GM12873 (cell line): ENCODE data around the gene RTP5.

ENCODE experiments used
- CTCF ChIP-seq: IDR thresholded peaks from 2 replicates; pipeline ENCODE4 v1.5.1; 2012; ENCODE audit warnings: low read depth, mild to moderate bottlenecking, moderate library complexity, low read length, control low read depth; ENCODE audit not compliant: insufficient read depth; ENCODE audit errors: missing control alignments

The RTP5 gene

DNA sequence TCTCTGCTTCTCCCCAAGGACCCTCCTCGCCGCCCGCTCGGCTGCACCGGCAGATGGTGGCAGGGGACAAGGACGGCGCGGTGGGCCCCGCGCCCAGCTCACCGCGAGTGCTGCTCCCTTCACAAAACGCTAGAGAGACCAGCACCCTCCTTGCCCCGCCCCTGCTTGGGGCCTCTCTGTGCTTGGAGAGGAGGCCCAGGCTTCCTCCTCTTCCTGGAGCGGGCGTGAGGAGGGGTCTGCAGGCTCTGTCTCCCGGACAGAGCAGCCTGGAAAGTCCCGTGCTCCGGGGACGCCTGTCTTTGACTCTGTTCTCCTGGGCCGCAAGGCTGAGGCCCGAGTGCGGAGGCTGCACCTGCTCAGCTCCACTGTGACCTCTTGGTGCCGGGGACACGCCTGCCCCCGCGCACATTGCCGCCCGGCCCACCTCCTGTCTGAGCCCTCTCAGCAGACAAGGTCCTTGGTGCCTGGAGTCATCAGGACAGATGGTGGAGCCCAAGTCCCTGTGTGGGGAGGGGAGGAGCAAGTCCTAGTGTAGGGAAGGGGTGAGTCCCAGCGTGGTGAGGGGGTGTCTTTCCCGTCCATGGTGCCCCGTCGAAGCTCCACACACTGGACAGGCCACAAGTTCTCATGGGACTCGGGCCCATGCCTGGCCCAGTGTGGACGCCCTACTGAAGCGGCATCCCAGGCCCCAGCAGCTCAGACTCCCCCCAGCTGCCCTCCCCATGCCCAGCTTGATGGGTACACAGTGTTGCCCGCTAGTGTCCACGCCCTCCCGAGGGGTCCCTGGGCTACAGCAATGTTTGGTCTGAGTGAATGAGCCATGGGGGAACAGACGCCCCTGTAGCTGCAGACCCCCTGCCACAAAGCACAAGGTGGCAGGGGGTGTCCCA lies 33.8 kb downstream of the RTP5 start:
- TF ChIP-seq CTCF, result no peak

DNA sequence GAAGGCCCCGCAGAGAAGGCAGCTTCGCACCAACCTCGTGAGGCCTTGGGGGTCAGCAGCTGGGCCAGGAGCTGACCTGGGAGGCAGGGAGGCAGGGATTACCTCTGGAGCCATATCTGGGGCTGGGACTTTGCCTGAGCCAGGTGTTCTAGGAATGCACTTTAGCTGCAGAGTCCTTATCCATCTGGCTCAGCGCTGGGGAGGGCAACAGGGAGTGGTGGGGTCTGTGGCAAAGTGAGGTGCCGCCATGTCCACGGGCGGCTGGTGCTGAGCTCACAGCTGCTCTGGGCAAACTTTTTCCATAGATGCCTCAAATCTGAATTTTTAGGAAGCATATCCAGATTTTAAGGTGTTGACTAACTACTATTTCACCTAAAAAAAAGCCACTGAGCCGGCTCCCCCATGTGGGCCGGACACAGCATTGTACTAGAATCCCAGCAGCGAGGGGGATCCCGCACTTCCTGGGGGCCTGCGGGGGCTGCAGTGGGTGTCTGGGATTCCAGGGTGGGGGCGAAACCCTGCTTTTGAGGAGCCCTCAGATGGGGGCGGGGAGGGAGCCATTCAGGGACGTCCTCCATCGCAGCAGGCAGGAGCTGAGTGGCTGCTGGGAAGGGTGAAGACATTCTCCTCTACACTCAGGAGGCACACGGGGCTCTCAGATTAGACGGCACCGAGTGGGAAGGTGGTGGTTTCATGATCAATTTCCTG lies 34.6 kb downstream of the RTP5 start:
- TF ChIP-seq CTCF, result no peak

DNA sequence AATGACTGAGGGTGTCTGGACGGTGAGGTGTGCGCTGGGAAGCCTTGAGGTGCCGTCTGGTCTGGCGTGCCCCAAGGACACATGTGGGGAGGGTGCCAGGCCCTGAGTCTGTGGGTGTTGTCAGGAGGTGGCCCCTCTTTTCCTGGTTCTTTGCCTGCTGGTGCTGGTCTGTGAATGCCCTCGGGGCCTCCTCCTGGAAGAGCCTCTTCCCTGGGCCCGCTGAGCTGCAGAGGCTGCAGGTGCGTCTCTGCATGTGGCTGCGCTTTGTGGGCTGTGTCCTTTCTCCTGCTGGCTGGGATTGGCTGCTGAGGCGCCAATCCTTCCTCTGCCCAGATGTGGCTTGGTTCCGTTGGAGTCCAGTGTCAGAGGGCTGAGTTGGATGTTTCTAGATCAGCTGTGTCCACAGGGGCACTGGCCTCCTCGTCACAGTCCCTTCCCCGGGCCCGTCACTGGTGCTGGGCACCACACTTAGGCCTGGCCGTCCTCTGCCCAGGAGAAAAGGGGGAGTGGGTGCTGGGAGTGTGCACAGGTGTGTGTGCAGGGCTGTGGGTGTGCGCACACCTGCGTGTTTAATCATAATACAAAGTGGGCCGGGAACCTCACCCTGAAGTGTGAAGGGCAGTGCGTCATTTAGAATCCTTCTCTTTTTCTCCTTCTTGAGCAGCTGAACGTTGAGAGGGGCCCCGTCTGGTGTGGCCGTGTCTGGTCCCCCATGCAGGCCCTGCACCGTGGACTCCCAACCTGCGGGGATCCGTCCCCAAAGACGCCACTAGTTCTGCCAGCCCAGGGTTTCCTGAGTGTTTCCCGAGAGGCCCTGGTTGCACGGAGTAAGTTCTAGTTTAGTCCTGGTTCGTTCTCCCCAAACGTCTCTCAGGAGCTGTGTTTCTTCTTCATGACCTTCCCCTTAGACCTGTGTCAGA lies 35.5 kb downstream of the RTP5 start:
- no peak for TF ChIP-seq CTCF

- no peak for TF ChIP-seq CTCF
Measured at GRCh38 chr2:241905716-241906377, 36.3 kb downstream of the RTP5 start.

- TF ChIP-seq CTCF, result no peak
Measured at GRCh38 chr2:241906826-241907570, 37.5 kb downstream of the RTP5 start.

- no peak for TF ChIP-seq CTCF
Measured at GRCh38 chr2:241908686-241909420, 39.3 kb downstream of the RTP5 start.
